ENCODE measurements around the gene SLC5A12. TPM values are rescaled to one million over a fixed set of nuclear protein-coding genes. Genes with fewer than 3 reads are reported as not detected.

Gene SLC5A12
- total RNA-seq, 1 donor: 0.43 TPM

GRCh38 chr11:26700574-26701235 is 21.2 kb downstream of the SLC5A12 start:
- no peak overlapping the region for H3K4me3 ChIP-seq (ENCODE audit: low read depth, low read length)
- TF ChIP-seq CTCF (IDR thresholded peaks at IDR 0.05; ENCODE audit: insufficient read depth, low read depth, low read length): no peak
- no peak for DNase-seq (ENCODE audit: low read depth)

DNA sequence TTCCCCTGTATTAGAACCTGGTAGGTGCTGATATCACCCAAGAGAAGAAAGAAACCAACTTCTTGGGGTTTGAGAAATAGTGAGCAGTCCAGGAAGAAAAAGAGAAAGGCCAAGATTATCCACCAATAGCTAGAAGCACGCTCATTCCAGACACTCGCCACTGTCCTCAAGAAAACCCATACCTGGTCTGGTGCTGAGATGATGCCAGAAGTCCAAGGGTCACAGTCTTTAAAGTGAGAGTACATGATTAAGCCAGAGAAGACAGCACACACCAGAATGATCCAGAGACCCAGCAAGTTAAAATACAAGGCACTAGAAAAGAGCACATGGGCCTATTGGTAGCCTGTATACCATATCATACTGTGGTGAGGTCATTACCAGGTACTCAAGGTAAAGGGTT is 23.6 kb downstream of the SLC5A12 start:
- no peak overlapping the region for H3K4me3 ChIP-seq (ENCODE audit: low read depth, low read length)
- no peak for DNase-seq (ENCODE audit: low read depth)
- no peak for TF ChIP-seq CTCF (IDR thresholded peaks at IDR 0.05; ENCODE audit: insufficient read depth, low read depth, low read length)

- TF ChIP-seq CTCF (IDR thresholded peaks at IDR 0.05; ENCODE audit: insufficient read depth, low read depth, low read length): no peak
- no peak overlapping the region for H3K4me3 ChIP-seq (ENCODE audit: low read depth, low read length)
- no peak for DNase-seq (ENCODE audit: low read depth)
Measured at GRCh38 chr11:26696330-26696729, 25.5 kb downstream of the SLC5A12 start.

DNA sequence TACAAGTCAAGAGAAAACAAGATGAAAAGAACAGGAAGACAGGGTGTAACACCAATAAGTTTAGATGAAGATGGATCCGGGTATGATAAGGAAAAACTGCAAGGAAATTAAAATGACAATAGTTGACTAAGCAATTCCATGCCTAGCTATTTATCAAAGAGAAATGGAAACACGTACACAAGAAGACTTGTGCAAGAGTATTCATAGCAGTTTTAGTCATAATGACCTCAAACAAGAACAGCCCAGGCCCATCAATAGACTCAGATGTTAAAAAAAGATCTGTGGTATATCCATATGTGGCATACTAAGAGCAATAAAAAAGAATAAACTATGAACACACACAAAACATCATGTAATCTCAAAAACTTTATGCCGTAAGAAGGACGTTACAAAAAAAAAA is 33.2 kb downstream of the SLC5A12 start:
- no peak overlapping the region for H3K4me3 ChIP-seq (ENCODE audit: low read depth, low read length)
- TF ChIP-seq CTCF (IDR thresholded peaks at IDR 0.05; ENCODE audit: insufficient read depth, low read depth, low read length): no peak
- DNase-seq (ENCODE audit: low read depth): no peak

GRCh38 chr11:26687351-26687750 is 34.5 kb downstream of the SLC5A12 start:
- H3K4me3 ChIP-seq (ENCODE audit: low read depth, low read length): no peak overlapping the region
- no peak for DNase-seq (ENCODE audit: low read depth)
- TF ChIP-seq CTCF (IDR thresholded peaks at IDR 0.05; ENCODE audit: insufficient read depth, low read depth, low read length): no peak

DNA sequence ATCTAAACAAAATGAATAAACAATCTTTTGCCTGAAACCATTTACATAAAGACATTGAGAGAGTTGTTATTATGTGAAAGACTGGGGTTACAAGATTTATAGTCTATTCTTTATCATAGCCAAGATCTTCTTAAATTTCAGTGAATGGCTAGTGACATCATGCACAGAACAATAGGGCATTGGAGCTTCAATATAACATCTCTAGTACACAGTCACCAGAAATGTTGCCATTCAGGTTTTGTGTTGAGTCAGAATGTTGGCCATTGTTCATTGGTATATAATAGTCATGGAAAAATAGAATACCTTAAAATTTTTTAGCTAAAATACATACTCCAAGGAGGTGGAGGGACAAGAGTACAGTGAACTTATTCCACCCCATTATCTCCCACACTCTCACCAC is 44.3 kb downstream of the SLC5A12 start:
- DNase-seq (ENCODE audit: low read depth): no peak
- no peak overlapping the region for H3K4me3 ChIP-seq (ENCODE audit: low read depth, low read length)
- no peak for TF ChIP-seq CTCF (IDR thresholded peaks at IDR 0.05; ENCODE audit: insufficient read depth, low read depth, low read length)

DNA sequence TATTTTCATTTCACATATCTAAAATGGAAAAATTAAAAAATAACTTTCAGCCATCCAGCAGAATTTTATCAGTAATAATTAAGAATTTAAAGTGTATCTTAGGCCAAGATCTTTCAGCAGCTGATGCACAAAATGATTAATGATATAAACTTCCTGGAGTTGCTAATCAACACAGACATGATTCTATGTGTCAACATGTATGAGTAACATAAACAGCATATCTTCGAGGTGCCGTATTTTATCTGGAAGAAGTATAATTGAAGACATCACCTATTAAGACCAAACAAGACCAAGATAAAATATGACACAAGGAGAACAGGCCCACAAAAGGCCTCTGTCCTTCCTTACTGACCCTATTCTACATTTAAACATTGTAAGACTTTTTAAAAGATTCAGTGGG is 45.2 kb downstream of the SLC5A12 start:
- no peak overlapping the region for H3K4me3 ChIP-seq (ENCODE audit: low read depth, low read length)
- no peak for DNase-seq (ENCODE audit: low read depth)
- no peak for TF ChIP-seq CTCF (IDR thresholded peaks at IDR 0.05; ENCODE audit: insufficient read depth, low read depth, low read length)
